HepG2 (cell line): Measurements from ENCODE around the gene SCRT2. TPM values are rescaled to one million over a fixed set of nuclear protein-coding genes. Genes with fewer than 3 reads are reported as not detected.
A peak's percentile ranks its signal among the peaks of the same experiment; 100 is the strongest.

Source experiments
- ARHGAP35 ChIP-seq: sonication (generic); formaldehyde crosslinking; IDR thresholded peaks from 2 replicates; pipeline ENCODE4 v1.9.0; 2022; ENCODE audit warnings: mild to moderate bottlenecking, inconsistent platforms, moderate library complexity, missing genetic modification reagents, borderline replicate concordance
- ELF1 ChIP-seq: sonication (generic); formaldehyde crosslinking; IDR thresholded peaks from 2 replicates; pipeline ENCODE4 v1.4.0; 2020; ENCODE audit warnings: missing genetic modification reagents
- ELF3 ChIP-seq: IDR thresholded peaks from 2 replicates; pipeline ENCODE4 v1.6.1; 2016; ENCODE audit warnings: missing genetic modification reagents, missing compliant biosample characterization
- GLI4 ChIP-seq: sonication (generic); formaldehyde crosslinking; IDR thresholded peaks from 2 replicates; pipeline ENCODE4 v1.5.1; 2020; ENCODE audit warnings: missing genetic modification reagents, mild to moderate bottlenecking, moderate library complexity, borderline replicate concordance
- GTF3A ChIP-seq: sonication (generic); formaldehyde crosslinking; conservative IDR thresholded peaks from 2 replicates; pipeline ENCODE4 v1.4.0; 2020; ENCODE audit warnings: mild to moderate bottlenecking, missing genetic modification reagents
- HMG20B ChIP-seq: conservative IDR thresholded peaks from 2 replicates; pipeline ENCODE4 v1.6.1; 2016; ENCODE audit warnings: missing genetic modification reagents, missing compliant biosample characterization
- HMGXB3 ChIP-seq: sonication (generic); formaldehyde crosslinking; IDR thresholded peaks from 2 replicates; pipeline ENCODE4 v1.4.0; 2020; ENCODE audit warnings: missing genetic modification reagents, borderline replicate concordance
- HOXA9 ChIP-seq: sonication (generic); formaldehyde crosslinking; IDR thresholded peaks from 2 replicates; pipeline ENCODE4 v1.8.1; 2022; ENCODE audit warnings: missing genetic modification reagents, mild to moderate bottlenecking, moderate library complexity, borderline replicate concordance
- MXD1 ChIP-seq: sonication (generic); formaldehyde crosslinking; IDR thresholded peaks from 2 replicates; pipeline ENCODE4 v1.4.0; 2020; ENCODE audit warnings: mild to moderate bottlenecking, missing genetic modification reagents
- NCOA5 ChIP-seq: sonication (generic); formaldehyde crosslinking; IDR thresholded peaks from 2 replicates; pipeline ENCODE4 v1.4.0; 2020; ENCODE audit warnings: missing genetic modification reagents
- NR2F1 ChIP-seq, 2 experiments: fragments of 450-650 bp in 1 of 2; formaldehyde crosslinking in 1 of 2; IDR thresholded peaks; 2 replicates each; pipeline versions ENCODE4 v1.5.0 to v1.6.1; 2016 to 2020; ENCODE audit warnings: mild to moderate bottlenecking in 1 of 2, missing compliant biosample characterization in 1 of 2, missing genetic modification reagents in 1 of 2, moderate library complexity in 1 of 2
- POGZ ChIP-seq: sonication (generic); formaldehyde crosslinking; IDR thresholded peaks from 2 replicates; pipeline ENCODE4 v1.4.0; 2020; ENCODE audit warnings: mild to moderate bottlenecking, missing genetic modification reagents
- REPIN1 ChIP-seq: sonication (generic); formaldehyde crosslinking; IDR thresholded peaks from 2 replicates; pipeline ENCODE4 v1.8.0; 2022; ENCODE audit warnings: missing genetic modification reagents, low read depth, mild to moderate bottlenecking, borderline replicate concordance
- SALL1 ChIP-seq: sonication (generic); formaldehyde crosslinking; IDR thresholded peaks from 2 replicates; pipeline ENCODE4 v1.8.0; 2022; ENCODE audit warnings: mild to moderate bottlenecking, missing genetic modification reagents
- TBP ChIP-seq: sonication (generic); formaldehyde crosslinking; IDR thresholded peaks from 2 replicates; pipeline ENCODE4 v1.5.0; 2020; ENCODE audit warnings: missing genetic modification reagents
- TFDP1 ChIP-seq: IDR thresholded peaks from 2 replicates; pipeline ENCODE4 v1.6.1; 2016; ENCODE audit warnings: missing compliant biosample characterization, missing genetic modification reagents, borderline replicate concordance
- THYN1 ChIP-seq: sonication (generic); formaldehyde crosslinking; IDR thresholded peaks from 2 replicates; pipeline ENCODE4 v1.8.1; 2023; ENCODE audit warnings: low read depth, mild to moderate bottlenecking, moderate library complexity, missing genetic modification reagents, borderline replicate concordance
- YEATS4 ChIP-seq: sonication (generic); formaldehyde crosslinking; IDR thresholded peaks from 2 replicates; pipeline ENCODE4 v1.4.0; 2020; ENCODE audit warnings: missing genetic modification reagents, borderline replicate concordance
- ZBTB44 ChIP-seq: sonication (generic); formaldehyde crosslinking; IDR thresholded peaks from 2 replicates; pipeline ENCODE4 v1.4.0; 2020; ENCODE audit warnings: missing genetic modification reagents
- ZFP41 ChIP-seq: sonication (generic); formaldehyde crosslinking; IDR thresholded peaks from 2 replicates; pipeline ENCODE4 v1.4.0; 2020; ENCODE audit warnings: mild to moderate bottlenecking, missing genetic modification reagents, borderline replicate concordance
- ZNF414 ChIP-seq: sonication (generic); formaldehyde crosslinking; IDR thresholded peaks from 2 replicates; pipeline ENCODE4 v1.5.0; 2020; ENCODE audit warnings: missing genetic modification reagents
- polyA plus RNA-seq, 8 experiments: library from polyadenylated mRNA; depleted of rRNA in 3 of 8; stranded (reverse) in 7 of 8; unstranded in 1 of 8; fragments of >200 nt; fragmentation: Illumina TruSeq in 4 of 8; extraction: Trizol in 4 of 8; gene quantifications; 2 replicates each; pipeline versions ENCODE4 v1.2.1 to v1.2.3, GENCODE V29; 2011 to 2016; ENCODE audit warnings: low read depth in 4 of 8, missing spikeins in 1 of 8, mixed read lengths in 1 of 8; ENCODE audit not compliant: insufficient read depth in 1 of 8
- total RNA-seq, 5 experiments: library from RNA; depleted of rRNA; stranded (reverse); fragments of >200 nt; fragmentation: Illumina TruSeq; extraction: Trizol; gene quantifications; 2 replicates each; pipeline ENCODE4 v1.2.3, GENCODE V29; 2016; ENCODE audit warnings: low read depth in 1 of 5

The SCRT2 gene
- total and polyA plus RNA-seq, 2 of the 13 experiments (the other 11 are each of a cell fraction or from before 2014, with no cell fraction given): not detected

- TF ChIP-seq HMGXB3 (CRISPR knock-in tag): no peak
- no peak for TF ChIP-seq REPIN1
- TF ChIP-seq ZBTB44 (CRISPR knock-in tag): no peak
- TF ChIP-seq ZNF414 (CRISPR knock-in tag): no peak
- no peak for TF ChIP-seq SALL1 (CRISPR knock-in tag)
- no peak for TF ChIP-seq ZFP41 (CRISPR knock-in tag)
- TF ChIP-seq TBP: no peak
- TF ChIP-seq NCOA5 (CRISPR knock-in tag): no peak
- TF ChIP-seq GLI4 (CRISPR knock-in tag): no peak
- TF ChIP-seq ELF1 (CRISPR knock-in tag): no peak
- peak; percentile 95 to 97 for TF ChIP-seq NR2F1 (CRISPR knock-in tag; IDR thresholded peaks at IDR 0.05)
- TF ChIP-seq GTF3A (CRISPR knock-in tag): no peak
- no peak for TF ChIP-seq POGZ (CRISPR knock-in tag)
- TF ChIP-seq ELF3 (CRISPR knock-in tag): no peak
- TF ChIP-seq THYN1 (CRISPR knock-in tag): no peak
- no peak for TF ChIP-seq HOXA9 (CRISPR knock-in tag)
- no peak for TF ChIP-seq TFDP1 (CRISPR knock-in tag)
- TF ChIP-seq HMG20B (CRISPR knock-in tag): 0 out of 2 replicates have a peak, but pooled peaks have one; percentile 5
- TF ChIP-seq MXD1 (CRISPR knock-in tag): no peak
- TF ChIP-seq ARHGAP35 (CRISPR knock-in tag): no peak
- TF ChIP-seq YEATS4 (CRISPR knock-in tag): no peak; the same call in 1 of the 2 replicates
Measured at GRCh38 chr20:646107-646867, 29.3 kb downstream of the SCRT2 start (continued).
